ENCODE results near the gene CYP27B1.

- TF ChIP-seq CTCF (IDR thresholded peaks at IDR 0.05; ENCODE audit: extremely low read depth in 1 of 2, insufficient read depth in 1 of 2, low read depth in 1 of 2, low read length in 2 of 2) (no peak), POLR2A (IDR thresholded peaks at IDR 0.05; ENCODE audit: low read depth, low read length) (no peak), EZH2 (IDR thresholded peaks at IDR 0.05; ENCODE audit: borderline replicate concordance, low read depth, low read length, severe bottlenecking) (no peak), GATA2 (IDR thresholded peaks at IDR 0.05; ENCODE audit: insufficient read depth, insufficient read length, low read depth, low read length) (no peak), FOS (IDR thresholded peaks at IDR 0.05; ENCODE audit: borderline replicate concordance, insufficient read depth, low read length) (no peak), POLR2AphosphoS5 (IDR thresholded peaks at IDR 0.05; ENCODE audit: insufficient read depth, low read depth, low read length) (no peak), JUN (IDR thresholded peaks at IDR 0.05; ENCODE audit: borderline replicate concordance, insufficient read depth, insufficient read length, low read depth) (no peak)
Observed at GRCh38 chr12:57731411-57732080, 35.3 kb downstream of the CYP27B1 start.

All from endothelial cell of umbilical vein (primary cell).